Lower leg skin (tissue), 4 donors: ENCODE data around the gene TLE5. TPM values are rescaled to one million over a fixed set of nuclear protein-coding genes. Genes with fewer than 3 reads are reported as not detected.

Experiments
- DNase-seq, 2 donors: peaks; one replicate each; pipeline ENCODE4 v3.0.0-alpha.2; 2019; ENCODE audit warnings: low spot score in 2 of 2
- H3K4me3 ChIP-seq: fragments of 200-600 bp; sonication (generic); 2 replicates; pipeline ENCODE4 v1.5.1; 2017; ENCODE audit warnings: mild to moderate bottlenecking, low read depth; ENCODE audit not compliant: poor library complexity, severe bottlenecking
- POLR2A ChIP-seq, 2 donors: fragments of 450-650 bp; IDR thresholded peaks; one replicate each; pipeline ENCODE4 v1.6.1; 2016 to 2017; ENCODE audit warnings: antibody characterized with exemption in 2 of 2, mild to moderate bottlenecking in 1 of 2, moderate library complexity in 1 of 2
- WGBS, 2 donors: methylation state at CpG; one replicate each; pipeline ENCODE4 v1.1.5; 2018; 5-methylcytosine and 5-hydroxymethylcytosine counted together
- intact Hi-C: fragments of 100-400 bp; cut with DNase I; formaldehyde crosslinking; loops from one replicate; pipeline ENCODE4 v1.15.0; 2023; ENCODE audit warnings: low total_unique reads
- total RNA-seq, 4 donors: library from RNA; depleted of rRNA; stranded (reverse); fragments of >200 nt; gene quantifications; one replicate each; pipeline ENCODE4 v1.1.0, GENCODE V29; 2016
- TF ChIP-seq, protein P1 (sequence below), 3 donors: fragments of 450-650 bp; IDR thresholded peaks; one replicate each; pipeline ENCODE4 v1.5.1; 2016; ENCODE audit warnings: antibody characterized with exemption in 3 of 3, mild to moderate bottlenecking in 3 of 3, moderate library complexity in 2 of 3

The TLE5 gene
- total RNA-seq, 4 donors from 2014 or later, result 329 to 533 (median 387) TPM

DNA sequence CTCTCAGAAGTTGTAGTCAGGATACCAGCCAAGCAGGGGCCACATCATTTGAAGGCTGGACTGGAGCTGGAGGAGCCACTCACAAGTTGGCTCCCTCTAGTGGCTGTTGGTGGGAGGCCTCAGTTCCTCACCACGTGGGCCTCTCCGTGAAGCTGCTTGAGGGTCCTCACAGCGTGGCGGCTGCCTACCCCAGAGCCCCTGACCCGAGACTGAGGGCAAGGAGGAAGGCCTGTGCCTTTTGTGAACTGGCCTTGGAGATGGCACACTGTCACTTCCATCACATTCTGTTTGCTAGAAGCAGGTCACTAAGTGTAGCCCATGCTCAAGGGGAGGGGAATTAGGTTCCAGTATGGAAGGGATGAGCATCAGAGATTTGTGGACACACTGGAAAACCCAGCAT is 46.5 kb upstream of the TLE5 start:
- 0 to 52% methylated on average over 1 to 5 of the region's 5 CpGs for WGBS, 2 donors
- intact Hi-C loops, result loop anchor here (10.0 kb wide), 1 partner anchor 144 kb away; no protein-coding TSS in a partner anchor
- DNase-seq, result no peak
- no peak overlapping the region for H3K4me3 ChIP-seq
- TF ChIP-seq, protein P1, sequence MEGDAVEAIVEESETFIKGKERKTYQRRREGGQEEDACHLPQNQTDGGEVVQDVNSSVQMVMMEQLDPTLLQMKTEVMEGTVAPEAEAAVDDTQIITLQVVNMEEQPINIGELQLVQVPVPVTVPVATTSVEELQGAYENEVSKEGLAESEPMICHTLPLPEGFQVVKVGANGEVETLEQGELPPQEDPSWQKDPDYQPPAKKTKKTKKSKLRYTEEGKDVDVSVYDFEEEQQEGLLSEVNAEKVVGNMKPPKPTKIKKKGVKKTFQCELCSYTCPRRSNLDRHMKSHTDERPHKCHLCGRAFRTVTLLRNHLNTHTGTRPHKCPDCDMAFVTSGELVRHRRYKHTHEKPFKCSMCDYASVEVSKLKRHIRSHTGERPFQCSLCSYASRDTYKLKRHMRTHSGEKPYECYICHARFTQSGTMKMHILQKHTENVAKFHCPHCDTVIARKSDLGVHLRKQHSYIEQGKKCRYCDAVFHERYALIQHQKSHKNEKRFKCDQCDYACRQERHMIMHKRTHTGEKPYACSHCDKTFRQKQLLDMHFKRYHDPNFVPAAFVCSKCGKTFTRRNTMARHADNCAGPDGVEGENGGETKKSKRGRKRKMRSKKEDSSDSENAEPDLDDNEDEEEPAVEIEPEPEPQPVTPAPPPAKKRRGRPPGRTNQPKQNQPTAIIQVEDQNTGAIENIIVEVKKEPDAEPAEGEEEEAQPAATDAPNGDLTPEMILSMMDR (IDR thresholded peaks at IDR 0.05), result peak in 1 of 3 donors; percentile 53
- TF ChIP-seq POLR2A (IDR thresholded peaks at IDR 0.05), result no peak

DNA sequence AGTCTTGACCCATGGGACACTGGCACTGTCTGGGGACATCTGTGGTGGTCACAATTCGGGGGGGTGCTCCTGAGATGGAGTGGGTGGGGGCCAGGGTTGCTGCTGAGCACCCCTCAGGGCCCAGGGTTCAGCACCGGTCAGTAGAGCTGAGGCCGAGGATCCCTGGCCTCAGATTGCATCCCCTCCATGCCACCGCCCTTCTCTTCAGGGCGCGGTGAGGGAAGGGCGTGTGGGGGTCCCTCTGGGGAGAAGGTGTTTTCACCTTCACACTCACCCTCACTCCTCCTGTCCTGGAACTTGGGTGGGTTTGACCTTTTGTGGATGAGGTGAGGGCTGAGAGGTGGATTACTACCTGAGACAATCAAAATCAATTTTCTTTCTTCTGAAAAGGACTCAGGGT is 45.4 kb upstream of the TLE5 start:
- 86 to 87% methylated on average over 7 of the region's 7 CpGs for WGBS, 2 donors
- no peak for DNase-seq
- TF ChIP-seq, protein P1 (IDR thresholded peaks at IDR 0.05), result no peak
- no peak for TF ChIP-seq POLR2A (IDR thresholded peaks at IDR 0.05)
- H3K4me3 ChIP-seq, result no peak overlapping the region
- intact Hi-C loops, result loop anchor here (10.0 kb wide), 1 partner anchor 143 kb away; no protein-coding TSS in a partner anchor

DNA sequence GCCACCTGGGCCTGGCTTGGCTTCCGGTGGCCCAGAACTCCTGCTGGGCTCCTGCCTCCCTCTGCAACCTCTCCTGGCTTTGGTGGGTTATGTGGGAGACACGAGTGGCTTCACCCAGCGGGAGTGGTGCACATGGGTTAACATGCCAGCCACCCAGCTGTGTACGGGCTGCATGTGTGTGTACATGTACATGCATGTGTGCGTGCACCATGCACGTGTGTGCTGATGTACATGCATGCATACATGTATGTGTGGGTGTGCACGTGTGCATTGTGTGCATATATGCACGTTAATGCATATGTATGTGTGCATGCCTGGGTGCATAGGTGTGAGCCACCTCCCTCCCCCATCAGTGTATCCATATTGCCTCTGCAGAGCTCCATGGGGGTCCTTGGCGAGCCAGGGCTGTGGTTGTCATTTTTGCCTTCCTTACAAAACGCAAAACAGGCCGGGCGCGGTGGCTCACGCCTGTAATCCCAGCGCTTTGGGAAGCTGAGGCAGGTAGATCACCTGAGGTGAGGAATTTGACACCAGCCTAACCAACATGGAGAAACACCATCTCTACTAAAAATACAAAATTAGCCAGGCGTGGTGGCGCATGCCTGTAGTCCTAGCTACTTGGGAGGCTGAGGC is 44.3 kb upstream of the TLE5 start:
- WGBS, 2 donors, result 90 to 91% methylated on average over 16 of the region's 17 CpGs
- no peak overlapping the region for H3K4me3 ChIP-seq
- DNase-seq, result no peak
- TF ChIP-seq POLR2A (IDR thresholded peaks at IDR 0.05), result no peak
- TF ChIP-seq, protein P1 (IDR thresholded peaks at IDR 0.05), result no peak
- intact Hi-C loops, result loop anchor here (10.0 kb wide), 1 partner anchor 142 kb away; no protein-coding TSS in a partner anchor

DNA sequence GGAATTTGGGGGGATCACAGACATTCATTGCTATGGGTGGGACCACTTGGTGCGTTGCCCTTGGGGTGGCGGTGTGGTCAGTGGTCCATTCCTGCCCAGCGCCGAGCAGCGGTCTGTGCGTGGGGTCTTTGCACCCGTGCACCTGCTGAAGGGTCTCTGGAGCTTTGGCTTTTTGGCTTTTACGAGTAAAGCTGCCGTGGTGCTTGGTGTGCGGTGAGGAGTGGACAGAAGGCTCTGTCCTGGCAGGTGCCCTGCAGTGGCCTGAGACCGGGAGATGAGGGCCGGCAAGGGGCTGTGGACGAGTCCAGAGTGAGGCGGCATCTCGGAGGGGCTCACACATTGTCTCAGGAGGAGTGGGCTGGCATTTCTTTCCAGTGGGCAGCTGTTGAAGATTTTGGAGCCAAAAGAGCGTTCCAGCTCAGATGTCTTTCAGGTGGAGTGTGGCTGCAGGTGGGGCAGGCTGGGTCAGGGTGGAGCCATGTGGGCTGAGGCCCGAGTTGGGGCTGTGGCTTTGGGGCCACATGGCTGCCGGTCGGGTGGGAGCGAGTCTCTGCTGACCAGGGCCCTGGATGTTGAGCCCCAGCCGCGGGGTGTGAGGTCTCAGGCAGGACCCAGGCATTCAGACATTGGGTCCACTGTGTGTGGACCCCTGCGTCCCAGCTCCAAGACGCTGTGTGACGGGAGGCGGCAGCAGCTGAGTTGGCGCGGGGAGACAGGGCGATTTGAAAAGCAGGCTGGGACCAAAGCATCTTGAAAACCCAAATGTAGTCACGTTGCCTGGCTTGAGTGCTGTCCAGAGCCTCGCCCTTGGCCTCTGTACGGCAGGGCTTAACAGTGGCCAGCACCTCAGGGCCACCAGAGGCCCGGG is 43.6 kb upstream of the TLE5 start:
- intact Hi-C loops, result loop anchor here (10.0 kb wide), 1 partner anchor 141 kb away; no protein-coding TSS in a partner anchor
- no peak overlapping the region for H3K4me3 ChIP-seq
- WGBS, 2 donors, result 72 to 82% methylated on average over 27 to 31 of the region's 33 CpGs
- no peak for DNase-seq
- no peak for TF ChIP-seq POLR2A (IDR thresholded peaks at IDR 0.05)
- TF ChIP-seq, protein P1 (IDR thresholded peaks at IDR 0.05), result no peak

DNA sequence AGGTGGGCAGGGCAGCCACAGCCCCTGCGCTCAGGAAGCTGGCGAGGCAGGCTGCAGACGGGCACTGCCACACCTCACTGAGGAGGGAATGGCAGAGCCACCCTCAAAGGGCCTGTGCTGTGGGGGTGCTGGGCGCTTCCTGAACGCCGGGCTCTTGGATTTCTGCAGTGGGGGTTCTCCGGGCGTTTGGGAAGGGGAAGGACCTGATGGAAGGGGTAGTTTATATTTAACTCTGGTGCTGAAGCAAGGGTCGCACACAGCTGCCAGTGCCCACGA is 42.4 kb upstream of the TLE5 start:
- intact Hi-C loops, result loop anchor here (10.0 kb wide), 1 partner anchor 140 kb away; no protein-coding TSS in a partner anchor
- no peak for DNase-seq
- TF ChIP-seq, protein P1 (IDR thresholded peaks at IDR 0.05), result no peak
- no peak for TF ChIP-seq POLR2A (IDR thresholded peaks at IDR 0.05)
- WGBS, 2 donors, result 67 to 74% methylated on average over 7 to 10 of the region's 10 CpGs
- no peak overlapping the region for H3K4me3 ChIP-seq
